ENCODE data around the gene POLR1A.

The POLR1A gene

DNA sequence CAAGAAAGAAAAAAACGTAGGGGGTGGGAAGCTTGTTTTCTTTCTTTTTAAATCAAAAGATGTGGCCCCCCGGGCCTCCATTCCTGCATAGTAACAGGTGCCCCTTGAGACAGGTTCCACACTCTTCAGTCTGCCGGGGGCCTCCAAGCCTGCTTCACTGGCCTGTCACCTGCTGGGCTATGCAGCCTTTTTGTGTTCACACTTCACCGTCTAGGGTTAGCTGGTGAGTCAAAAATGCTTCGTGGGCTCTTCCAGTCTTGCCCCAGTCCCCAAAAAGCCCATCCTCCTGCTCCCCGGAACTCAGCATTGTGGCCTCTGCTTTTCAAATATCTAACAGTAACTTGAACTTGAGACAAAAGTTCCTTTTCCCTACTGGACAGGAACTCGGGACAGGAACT is 67.9 kb downstream of the POLR1A start:
- DNase-seq (ENCODE audit: low read depth in 2 of 2), result no peak

DNA sequence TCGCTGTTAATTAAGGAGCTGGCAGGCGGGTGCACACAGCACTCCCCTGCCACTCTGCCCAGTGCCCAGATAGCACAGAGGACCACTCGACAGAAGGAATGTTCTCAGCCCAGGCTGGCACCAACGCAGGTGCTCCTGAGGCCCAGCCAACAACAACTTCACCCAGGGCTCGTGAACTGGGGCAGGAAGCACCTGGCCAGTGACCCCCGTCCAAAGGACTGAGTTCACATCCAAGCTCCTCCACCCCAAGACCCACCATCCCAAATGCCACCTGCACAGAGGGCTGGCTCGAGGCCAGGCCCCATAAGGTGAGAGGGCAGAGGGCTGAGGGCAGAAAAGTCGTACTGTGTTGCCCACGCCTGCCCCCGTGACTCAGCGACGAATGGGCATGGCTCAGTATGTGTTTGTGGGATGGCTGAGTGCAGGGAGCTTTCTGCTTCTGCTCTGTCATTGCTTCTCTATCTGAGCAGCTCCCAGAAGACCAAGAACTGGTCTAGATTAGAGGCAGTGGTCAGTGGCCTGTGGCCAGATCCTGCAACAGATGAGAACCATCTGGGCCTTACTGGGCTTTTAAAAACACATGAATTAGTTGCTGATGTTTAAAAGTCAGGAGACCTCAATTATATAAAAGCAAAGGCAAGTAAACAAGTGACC is 68.4 kb downstream of the POLR1A start:
- no peak for DNase-seq (ENCODE audit: low read depth in 2 of 2)

DNA sequence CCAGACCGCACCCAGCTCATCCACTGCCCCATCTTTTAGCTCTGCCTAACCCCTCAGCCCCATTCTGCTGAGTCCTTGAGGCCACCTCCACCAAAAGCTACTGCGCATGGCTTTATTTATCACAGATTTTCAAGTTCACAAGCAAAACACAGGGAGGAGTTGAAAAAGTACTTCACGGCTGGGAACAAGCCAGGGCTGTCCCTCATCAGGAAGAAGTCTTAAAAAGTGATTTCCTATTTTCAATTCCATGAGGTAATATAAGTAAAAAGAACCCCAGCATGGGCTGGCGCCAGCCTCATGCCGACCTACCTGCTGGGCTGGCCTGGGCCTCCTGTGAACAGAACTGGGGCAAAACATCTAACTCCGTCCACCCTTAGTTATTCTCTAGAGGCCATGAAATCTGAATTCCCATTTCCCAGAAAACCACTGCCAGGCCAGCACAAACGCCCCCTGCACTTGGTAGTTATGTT is 69.0 kb downstream of the POLR1A start:
- no peak for DNase-seq (ENCODE audit: low read depth in 2 of 2)

DNA sequence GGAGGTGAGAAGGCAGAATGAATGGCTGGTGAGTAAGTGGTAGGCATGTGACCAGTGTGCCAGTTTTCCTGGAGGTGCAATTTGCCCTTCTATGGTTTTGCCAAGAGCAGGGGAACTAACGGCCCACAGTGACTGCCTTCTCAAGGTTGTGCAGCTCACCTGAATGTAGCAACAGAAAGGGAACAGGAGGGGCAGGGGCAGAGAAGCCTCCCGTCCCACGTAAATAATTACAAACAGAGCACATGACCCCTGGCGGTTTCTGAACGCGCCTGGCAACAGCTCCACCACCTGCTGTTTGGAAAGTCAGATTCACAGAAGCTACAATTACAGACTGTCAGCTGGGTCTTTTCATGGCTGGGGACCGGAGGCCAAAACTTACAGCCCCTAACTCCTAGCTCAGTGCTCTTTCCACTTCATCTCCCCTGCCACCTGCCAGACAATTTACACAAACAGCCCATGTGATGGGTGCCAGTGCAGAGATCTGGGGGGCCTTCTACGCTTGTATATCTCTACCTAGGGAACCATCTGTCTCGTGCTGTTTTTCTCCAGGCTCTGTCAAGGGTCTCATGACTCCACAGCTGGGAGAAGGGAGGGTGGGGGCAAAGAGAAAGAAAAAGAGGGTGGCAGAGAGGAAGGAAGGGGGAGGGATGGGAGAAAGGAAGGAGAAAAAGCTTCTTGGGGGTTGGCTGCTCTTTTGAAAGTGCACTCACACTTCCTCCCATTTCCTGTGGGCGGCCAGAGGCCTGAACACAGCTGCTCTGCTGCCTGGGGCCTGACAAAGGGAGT is 69.6 kb downstream of the POLR1A start:
- no peak for DNase-seq (ENCODE audit: low read depth in 2 of 2)

DNA sequence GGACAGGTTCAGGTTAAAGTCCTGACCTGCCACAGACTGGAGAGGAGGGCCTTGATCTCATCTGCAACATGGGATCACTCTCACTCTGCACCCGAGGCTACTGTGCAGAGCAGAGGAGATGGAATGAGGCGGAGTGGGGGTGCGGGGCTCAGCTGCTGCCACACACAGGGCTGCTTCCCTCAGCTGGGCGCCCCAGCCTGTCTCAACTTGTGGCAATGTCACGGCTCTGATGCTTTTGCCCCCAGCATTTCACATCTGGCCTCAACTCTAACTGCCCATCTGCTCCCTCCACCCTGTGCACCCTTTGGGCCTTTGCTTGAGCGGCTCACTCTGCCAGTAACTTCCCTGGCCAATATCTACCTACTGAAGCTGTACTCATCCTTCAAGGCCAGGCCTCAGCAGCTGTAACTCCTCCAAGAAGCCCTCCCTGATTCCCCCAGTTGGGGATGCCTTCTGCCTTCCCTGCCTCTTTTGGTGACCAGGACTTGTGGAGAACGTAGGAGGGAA is 70.3 kb downstream of the POLR1A start:
- DNase-seq (ENCODE audit: low read depth in 2 of 2), result no peak

DNA sequence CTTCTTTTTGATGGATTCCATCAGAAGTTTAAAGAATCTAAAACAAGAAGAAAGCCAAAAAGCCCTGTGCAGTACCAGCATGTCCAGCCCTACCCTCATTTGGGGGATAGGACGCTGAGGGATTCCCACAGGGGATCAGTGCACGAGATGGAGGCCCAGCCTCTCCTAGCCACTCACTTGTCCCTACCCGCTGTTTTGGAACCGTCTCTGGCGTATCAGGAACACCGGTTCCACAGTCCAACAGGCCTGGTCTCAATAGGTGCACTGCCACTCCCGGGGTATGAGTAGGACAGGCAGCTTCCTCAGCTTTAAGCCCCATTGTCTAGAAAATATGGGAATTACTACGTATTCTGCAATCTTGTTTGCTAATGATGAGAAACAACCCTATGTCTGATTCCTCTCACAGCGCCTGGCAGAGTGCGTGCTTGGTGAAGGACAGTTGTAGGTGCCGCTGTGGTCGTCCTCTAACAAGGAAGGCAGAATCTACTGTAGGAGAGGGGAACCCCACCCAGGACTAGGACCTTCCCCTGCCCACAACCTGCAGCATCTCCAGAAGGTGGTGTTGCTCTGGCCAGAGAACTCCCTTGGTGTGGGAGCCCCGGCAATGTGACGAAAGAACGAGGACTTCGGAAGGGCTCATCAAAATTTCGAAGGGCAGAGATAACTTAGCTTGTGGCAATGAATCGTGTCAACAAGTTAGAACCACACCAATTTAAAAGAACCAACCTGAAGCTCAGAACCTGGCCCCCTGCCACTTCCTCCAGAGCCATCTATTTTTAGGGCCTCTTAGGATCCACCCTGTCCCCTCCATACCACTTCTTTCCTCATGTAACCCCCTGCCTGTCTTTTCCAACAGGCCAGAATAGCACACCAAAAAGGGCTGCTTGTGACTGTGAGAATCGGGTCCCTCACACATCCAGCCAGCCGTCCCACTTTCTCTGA is 71.7 kb downstream of the POLR1A start:
- DNase-seq (ENCODE audit: low read depth in 2 of 2), result no peak

DNA sequence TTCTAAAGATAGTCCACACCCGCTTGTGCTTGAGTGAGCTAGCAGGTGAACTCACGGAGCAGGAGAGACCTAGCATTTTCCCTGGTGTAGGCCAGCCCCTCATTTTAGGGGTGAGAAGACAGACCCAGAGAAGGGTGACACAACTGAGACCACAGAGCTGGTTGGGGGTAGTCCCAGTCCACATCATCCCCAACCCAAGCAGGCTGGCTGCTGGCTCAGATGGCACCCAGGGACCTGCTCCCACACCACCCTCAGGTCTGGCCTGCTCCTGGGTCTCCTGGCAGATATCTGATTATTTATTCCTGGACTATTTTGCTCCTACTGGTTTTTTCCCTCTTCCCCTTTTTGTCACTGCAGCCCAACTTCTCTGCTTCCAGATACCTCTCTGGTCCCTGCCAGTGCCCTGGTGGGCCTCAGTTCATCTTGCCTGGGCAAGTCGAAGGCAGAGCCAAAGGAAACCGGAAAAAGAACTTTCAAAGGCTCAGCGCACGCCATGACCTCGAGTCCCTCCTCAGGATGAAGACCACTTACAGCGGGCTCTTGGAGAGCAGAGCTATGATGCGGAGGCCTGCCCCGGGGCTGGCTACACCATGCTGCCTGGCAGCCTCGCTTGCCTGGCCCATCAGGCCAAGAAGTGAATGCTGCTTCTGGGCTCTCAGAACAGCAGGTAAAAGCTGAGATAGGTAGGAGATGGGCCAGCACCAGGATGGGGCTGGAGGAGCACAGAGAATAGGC is 72.7 kb downstream of the POLR1A start:
- no peak for DNase-seq (ENCODE audit: low read depth in 2 of 2)

DNA sequence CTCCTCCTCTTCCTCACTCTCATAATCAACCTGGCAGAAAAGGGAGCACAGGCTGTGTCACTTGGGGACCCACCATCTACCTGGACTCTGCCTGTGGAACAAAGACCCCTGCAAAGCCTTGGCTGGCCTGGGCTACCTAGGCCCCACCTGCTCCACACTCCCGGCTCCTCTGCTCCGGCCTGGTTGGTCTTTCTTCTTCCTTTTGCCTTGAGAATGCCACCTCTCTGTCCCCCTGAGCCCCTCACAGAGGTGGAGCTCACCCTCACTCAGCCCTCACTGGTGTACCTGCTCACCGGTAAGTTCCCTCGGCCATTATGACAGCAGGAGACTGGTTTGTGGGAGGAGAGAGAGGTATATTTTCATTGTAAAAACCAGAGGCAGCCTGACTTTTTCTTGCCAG is 74.1 kb downstream of the POLR1A start:
- no peak for DNase-seq (ENCODE audit: low read depth in 2 of 2)

DNA sequence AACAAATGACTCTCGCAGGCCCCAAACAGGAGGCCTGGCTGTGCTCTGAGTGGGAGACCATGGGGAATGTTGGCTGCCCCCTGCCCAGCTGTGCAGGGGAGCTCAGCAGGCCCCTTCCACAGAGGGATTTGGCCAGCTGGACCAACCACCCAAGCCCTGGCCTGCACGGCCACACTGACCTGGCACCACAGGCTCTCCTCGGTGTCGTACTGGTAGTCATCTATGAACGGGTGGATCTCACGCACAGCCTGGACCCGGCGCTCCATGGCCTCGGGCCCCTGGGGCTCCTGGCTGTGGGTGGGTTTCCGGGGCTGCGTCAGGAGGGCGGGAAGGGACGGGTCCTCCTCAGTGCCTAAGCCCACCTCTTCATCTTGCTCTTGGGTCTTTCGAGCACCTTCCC is 74.5 kb downstream of the POLR1A start:
- no peak for DNase-seq (ENCODE audit: low read depth in 2 of 2)

DNA sequence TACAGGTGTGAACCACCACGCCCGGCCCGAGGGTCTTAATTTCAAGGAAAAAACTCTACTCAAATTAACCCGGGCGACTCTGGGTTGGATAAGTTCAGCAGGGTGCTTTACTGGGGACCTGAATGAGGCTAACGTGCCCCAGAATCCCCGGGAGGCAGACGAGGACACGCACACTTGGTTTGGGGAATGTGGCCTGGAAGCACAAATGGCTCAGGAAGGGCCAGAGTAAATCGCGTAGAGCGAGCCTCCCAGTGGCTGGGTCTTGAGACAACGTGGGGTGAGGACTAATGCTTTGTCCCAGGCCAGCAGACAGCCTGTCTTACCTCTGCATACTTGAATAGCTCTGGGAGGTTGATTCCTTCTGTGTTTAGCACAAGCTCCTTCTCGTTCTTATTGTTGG is 75.8 kb downstream of the POLR1A start:
- DNase-seq (ENCODE audit: low read depth in 2 of 2), result no peak

DNA sequence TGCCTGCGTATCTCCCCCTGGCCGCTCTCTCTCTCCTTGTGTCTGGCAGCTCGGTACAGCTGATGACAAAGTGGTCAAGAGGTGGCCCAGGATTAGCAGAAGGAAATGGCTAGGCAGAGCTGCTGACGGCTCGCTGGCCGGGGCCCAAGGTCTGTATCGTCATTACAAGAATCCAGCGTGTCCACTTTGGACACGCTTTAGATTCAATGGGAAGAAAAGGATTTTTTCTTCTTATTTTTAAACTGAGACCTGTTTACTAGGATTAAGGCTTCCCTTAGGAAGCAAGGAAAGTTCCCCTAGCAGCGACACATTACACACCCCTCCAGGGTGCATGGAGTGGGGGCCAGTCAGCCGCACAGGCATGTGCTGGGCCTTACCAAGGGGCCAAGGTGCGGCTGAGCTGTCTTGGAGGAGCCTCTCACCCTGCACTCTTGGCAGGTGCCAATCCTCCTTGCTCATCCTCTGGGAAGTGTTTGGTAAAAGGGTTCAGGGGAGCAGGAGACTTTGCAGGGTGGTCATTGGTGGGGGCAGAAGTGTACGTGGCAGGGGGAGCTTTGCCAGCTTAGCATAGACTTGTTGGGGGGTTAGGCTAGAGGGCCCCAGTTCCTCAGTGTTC is 76.8 kb downstream of the POLR1A start:
- DNase-seq (ENCODE audit: low read depth in 2 of 2), result no peak

DNA sequence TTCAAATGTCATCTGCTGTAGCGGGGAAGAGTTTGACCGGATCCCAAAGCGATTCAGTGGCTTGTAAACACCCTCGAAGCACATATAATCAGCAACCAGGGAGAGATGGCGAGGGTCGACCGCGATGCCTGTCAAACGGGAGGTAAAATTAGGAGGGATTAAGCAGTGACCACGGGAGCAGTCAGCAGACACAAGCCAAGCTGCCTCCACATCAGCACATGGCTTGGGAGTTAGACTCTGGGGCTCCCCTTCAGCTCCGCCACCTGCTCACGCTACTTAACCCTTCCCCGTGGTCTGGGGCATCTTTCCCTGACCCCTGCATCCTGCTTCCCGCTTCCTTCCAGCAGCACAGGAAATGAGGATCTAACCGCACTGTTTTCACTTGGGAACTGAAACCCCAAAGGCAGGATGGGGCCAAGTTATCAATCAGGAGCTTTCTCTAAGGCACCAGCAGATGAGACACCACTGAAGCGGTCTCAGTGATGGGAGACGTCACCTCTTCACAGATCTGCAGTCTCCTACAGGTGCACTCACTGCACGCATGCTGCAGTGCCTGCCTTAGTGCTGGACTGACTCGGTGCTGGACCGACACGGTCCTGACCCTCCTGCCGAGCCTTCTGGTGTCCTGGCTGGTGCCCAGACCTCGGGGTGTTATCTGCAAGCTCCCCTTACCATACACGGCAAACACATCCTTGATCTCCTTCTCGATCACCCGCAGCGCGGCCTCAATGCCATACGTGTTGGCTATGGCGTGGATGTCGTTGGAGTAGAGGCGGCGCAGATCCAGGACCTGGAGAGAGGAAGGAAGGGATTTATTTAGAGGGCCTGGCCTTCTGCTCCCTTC is 77.5 kb downstream of the POLR1A start:
- DNase-seq (ENCODE audit: low read depth in 2 of 2), result no peak

DNA sequence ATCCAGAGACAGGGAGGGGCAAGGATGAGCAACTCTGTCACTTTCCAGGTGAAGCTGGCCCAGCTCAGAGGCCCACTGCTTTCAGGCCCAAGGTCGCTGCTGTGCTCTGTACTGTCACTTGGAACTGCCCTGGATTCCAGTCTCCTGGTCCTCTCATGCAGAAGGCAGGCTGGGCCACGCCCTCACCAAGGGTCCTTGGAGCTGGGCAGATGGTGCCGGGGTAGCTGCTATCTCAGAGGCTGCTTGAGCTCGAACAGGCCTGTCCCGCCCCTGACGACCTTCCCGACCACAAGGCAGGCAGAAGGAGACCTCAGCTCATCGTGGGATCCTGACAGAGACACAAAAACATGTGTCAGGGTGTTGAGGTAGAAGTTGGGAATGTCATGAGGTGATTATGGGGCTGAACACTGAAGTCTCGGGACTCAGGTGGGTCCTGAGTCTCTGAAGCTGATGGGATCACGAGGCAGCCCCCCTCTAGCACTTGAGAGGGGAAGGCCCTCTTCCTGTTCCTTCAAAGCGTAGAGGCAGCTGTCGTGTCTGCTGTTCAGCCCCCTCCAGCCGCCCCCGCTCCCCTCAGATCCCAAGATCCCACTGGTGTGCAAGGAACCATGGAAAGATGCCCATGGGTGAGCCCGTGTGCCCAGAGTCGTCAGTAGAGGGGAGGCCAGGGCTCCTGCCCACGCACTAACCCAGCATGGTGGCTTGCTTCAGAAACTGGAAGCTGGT is 78.3 kb downstream of the POLR1A start:
- no peak for DNase-seq (ENCODE audit: low read depth in 2 of 2)

DNA sequence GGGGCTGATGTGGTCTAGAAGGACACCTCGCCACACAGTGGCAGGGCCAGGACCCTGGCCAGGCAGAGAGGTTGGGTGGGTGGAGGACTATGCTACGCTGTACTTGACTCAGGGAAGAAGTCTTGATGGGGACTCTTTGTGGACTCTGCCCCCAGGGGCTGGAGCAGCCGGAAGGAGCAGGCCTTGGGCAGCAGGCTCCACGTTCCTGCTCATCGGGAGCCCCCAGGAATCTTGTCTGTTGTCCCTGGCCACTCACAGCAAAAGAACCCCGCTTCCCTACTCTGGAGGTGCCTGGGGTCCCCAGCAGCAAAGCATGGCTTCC is 79.0 kb downstream of the POLR1A start:
- DNase-seq (ENCODE audit: low read depth in 2 of 2), result no peak

DNA sequence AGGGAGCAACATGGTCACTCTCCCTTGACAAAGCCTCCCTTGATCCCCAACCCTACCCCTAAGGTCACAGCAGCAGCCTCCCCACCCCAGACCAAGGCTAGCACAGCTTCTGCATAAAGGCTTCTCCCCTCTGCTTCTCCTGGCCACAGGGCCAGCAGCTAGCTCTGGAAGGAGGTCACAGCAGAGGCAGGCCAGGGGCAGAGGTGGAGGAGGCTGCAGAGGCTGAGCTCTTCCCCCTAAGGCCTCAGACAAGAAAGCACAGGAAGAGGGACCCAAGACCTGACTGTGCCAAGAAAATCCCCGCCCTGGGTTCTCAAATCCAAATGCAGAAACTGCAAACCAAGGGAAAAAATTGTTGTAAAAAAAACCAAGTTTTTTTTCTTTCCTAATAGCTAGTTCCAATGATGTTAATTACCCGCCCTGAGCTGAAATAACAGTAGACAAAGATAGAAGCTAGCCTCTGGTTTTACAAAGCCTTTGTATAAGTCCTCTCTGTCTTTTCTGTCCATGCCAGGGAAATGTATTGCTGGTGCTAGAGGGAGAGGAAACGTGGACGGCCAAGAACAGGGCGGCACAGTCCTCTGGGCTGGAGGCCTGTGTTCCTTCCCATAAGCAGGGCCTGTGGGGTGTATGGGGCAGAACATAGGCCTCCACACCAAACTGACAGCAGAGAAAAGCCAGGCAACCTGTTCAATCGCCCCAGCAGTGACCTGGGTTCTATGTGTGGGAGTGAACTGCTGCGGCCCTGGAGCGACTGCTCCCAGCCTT is 79.5 kb downstream of the POLR1A start:
- DNase-seq (ENCODE audit: low read depth in 2 of 2), result no peak

DNA sequence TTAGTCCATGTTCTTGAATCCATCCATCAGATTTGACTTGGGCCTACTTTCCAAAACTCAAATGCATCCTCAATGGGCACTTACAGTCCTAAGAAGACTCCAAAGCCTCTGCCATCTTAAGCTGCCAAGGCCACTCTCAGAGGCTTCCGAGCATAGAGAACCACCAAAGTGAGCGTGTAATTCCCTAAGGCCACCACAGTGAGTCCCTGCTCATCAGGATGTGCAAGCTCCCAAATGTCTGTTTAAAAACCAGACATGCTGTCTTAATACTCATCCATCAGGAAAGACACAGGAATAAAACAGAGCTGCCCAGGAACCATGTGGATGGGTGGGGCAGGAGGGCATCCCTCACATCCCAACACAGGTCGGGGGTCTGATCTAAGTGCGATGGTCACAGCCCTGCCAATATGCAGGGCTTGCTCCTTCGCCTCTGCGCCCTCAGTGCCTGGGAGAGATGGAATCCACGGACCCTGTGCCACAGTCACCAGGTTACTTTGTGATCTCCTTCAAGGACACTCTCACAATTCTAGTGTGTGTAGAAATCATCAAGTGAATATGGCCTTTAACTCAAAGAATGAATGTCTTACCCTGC is 80.4 kb downstream of the POLR1A start:
- DNase-seq (ENCODE audit: low read depth in 2 of 2), result no peak

DNA sequence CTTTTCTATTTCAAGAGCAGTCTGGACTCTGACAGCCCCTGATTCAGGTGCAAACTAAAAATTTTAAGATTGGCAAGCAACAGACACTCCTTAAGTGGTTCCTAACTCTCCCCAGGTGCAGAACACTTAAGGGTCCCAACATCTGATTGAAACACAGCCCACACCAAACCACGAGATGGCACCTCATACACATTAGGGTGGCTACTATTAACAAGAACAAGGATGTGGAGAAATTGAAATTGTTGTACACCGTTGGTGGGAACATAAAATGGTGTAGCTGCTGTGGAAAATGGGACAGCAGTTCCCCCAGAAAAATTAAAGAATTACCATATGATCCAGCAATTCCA is 82.3 kb downstream of the POLR1A start:
- DNase-seq (ENCODE audit: low read depth in 2 of 2), result no peak

DNA sequence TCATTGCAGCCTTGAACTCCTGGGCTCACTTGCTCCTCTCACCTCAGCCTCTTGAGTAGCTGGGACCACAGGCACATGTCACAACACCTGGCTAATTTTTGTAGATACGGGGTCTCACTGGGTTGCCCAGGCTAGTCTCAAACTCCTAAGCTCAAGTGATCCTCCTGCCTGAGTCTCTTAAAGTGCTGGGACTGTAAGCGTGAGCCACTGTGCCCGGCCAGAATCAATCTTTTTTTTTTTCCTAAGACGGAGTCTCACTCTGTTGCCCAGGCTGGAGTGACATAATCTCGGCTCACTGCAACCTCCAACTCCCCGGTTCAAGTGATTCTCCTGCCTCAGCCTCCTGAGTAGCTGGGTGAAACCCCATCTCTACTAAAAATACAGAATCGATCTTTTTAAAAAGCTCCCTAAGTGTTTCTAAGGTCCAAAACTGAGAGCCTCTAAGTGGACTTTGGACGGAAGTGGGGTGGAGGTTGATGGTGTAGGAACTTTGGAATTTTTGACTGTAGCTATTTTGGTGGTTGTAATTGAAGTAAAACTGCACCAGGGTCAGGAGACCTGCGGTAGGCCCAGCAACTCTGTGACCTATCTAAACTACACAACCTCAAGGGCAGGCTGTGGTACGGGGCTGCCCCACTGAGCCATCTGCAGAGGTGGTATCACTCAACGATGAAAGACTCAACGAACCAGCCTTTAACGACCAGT is 82.9 kb downstream of the POLR1A start:
- no peak for DNase-seq (ENCODE audit: low read depth in 2 of 2)
